Endodermal cell (in vitro differentiated cells): ENCODE data around the gene C12orf56. TPM values are rescaled to one million over a fixed set of nuclear protein-coding genes. Genes with fewer than 3 reads are reported as not detected.

Experiments
- DNase-seq: peaks from one replicate; pipeline ENCODE4 v3.0.0-alpha.2; 2017
- H3K27ac ChIP-seq: 2 replicates; pipeline ENCODE4 v1.5.1; 2013; ENCODE audit warnings: mild to moderate bottlenecking, low read depth, low read length, moderate library complexity
- H3K27me3 ChIP-seq: 2 replicates; pipeline ENCODE4 v1.6.1; 2013; ENCODE audit warnings: mild to moderate bottlenecking, low read length, moderate library complexity; ENCODE audit not compliant: insufficient read depth, control insufficient read depth, poor library complexity, severe bottlenecking
- H3K36me3 ChIP-seq: 2 replicates; pipeline ENCODE4 v1.7.0; 2013; ENCODE audit warnings: mild to moderate bottlenecking, low read length, moderate library complexity; ENCODE audit not compliant: control insufficient read depth, insufficient read depth
- H3K4me1 ChIP-seq: one replicate; pipeline ENCODE4 v1.7.0; 2013; ENCODE audit warnings: low read length; ENCODE audit not compliant: control insufficient read depth, insufficient read depth
- H3K4me3 ChIP-seq: 2 replicates; pipeline ENCODE4 v1.5.1; 2013; ENCODE audit warnings: mild to moderate bottlenecking, low read length, moderate library complexity
- H3K9ac ChIP-seq: 2 replicates; pipeline ENCODE4 v1.6.1; 2013; ENCODE audit warnings: mild to moderate bottlenecking, low read length, moderate library complexity; ENCODE audit not compliant: poor library complexity, severe bottlenecking; ENCODE audit errors: extremely low read depth
- H3K9me3 ChIP-seq: 2 replicates; pipeline ENCODE4 v1.6.1; 2013; ENCODE audit warnings: mild to moderate bottlenecking, low read length, moderate library complexity; ENCODE audit not compliant: control insufficient read depth
- H3K27ac Mint-ChIP-seq: 2 replicates; pipeline ENCODE4 v1.8.0; 2020; ENCODE audit warnings: mixed read lengths
- H3K27me3 Mint-ChIP-seq: 2 replicates; pipeline ENCODE4 v1.8.0; 2021; ENCODE audit warnings: mild to moderate bottlenecking, mixed read lengths; ENCODE audit not compliant: insufficient read depth
- H3K36me3 Mint-ChIP-seq: 2 replicates; pipeline ENCODE4 v1.8.0; 2020; ENCODE audit warnings: low read depth, mixed read lengths
- H3K4me1 Mint-ChIP-seq: 2 replicates; pipeline ENCODE4 v1.8.0; 2020; ENCODE audit warnings: mixed read lengths
- H3K4me3 Mint-ChIP-seq: 2 replicates; pipeline ENCODE4 v1.8.0; 2020; ENCODE audit warnings: mild to moderate bottlenecking, moderate library complexity, mixed read lengths
- H3K9me3 Mint-ChIP-seq: 2 replicates; pipeline ENCODE4 v1.8.0; 2020; ENCODE audit warnings: mild to moderate bottlenecking, mixed read lengths
- WGBS, 2 experiments: methylation state at CpG; one replicate each; pipeline versions ENCODE4 v1.1.5 to v1.1.7; 2013; ENCODE audit warnings: missing lambda C conversion rate in 2 of 2, mixed read lengths in 1 of 2; ENCODE audit not compliant: insufficient coverage in 1 of 2, insufficient read length in 1 of 2; 5-methylcytosine and 5-hydroxymethylcytosine counted together
- total RNA-seq, 2 donors: library from RNA; stranded (reverse); fragmentation: NEBNext Ultra II Directional in 1 of 2; extraction: Animal tissue kit (Norgen Biotek cat#: 25700) in 1 of 2; gene quantifications; 2 replicates in 1 of 2; 3 replicates in 1 of 2; pipeline ENCODE4 v1.2.1, GENCODE V29; 2021
- TF ChIP-seq, protein P1 (sequence below): fragments of 200-600 bp; sonication (generic); conservative IDR thresholded peaks from 2 replicates; pipeline ENCODE4 v1.5.0; 2021; ENCODE audit warnings: antibody characterized with exemption, mild to moderate bottlenecking

The C12orf56 gene
- total RNA-seq, 2 donors from 2014 or later: 0.77 to 3.0 TPM

- Histone ChIP-seq H3K36me3 (peaks cover 33% of the 10 kb centered on the region), H3K9ac (no peak overlapping the region), H3K9me3 (no peaks in the 10 kb centered on the region), H3K27ac (peak overlapping the region; percentile 40), H3K27me3 (no peaks in the 10 kb centered on the region), H3K4me3 (no peak overlapping the region), H3K4me1 (no peaks in the 10 kb centered on the region)
- no peaks in the 10 kb centered on the region for H3K27me3 Mint-ChIP-seq
- H3K4me3 Mint-ChIP-seq: no peak overlapping the region
- H3K4me1 Mint-ChIP-seq: peaks cover 11% of the 10 kb centered on the region
- 88 to 89% methylated on average over 6 to 9 of the region's 9 CpGs for WGBS, 2 experiments
- TF ChIP-seq, protein P1, sequence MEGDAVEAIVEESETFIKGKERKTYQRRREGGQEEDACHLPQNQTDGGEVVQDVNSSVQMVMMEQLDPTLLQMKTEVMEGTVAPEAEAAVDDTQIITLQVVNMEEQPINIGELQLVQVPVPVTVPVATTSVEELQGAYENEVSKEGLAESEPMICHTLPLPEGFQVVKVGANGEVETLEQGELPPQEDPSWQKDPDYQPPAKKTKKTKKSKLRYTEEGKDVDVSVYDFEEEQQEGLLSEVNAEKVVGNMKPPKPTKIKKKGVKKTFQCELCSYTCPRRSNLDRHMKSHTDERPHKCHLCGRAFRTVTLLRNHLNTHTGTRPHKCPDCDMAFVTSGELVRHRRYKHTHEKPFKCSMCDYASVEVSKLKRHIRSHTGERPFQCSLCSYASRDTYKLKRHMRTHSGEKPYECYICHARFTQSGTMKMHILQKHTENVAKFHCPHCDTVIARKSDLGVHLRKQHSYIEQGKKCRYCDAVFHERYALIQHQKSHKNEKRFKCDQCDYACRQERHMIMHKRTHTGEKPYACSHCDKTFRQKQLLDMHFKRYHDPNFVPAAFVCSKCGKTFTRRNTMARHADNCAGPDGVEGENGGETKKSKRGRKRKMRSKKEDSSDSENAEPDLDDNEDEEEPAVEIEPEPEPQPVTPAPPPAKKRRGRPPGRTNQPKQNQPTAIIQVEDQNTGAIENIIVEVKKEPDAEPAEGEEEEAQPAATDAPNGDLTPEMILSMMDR: no peak
- peaks cover 27% of the 10 kb centered on the region for H3K36me3 Mint-ChIP-seq
- no peak for DNase-seq
- H3K27ac Mint-ChIP-seq: no peak overlapping the region
- no peaks in the 10 kb centered on the region for H3K9me3 Mint-ChIP-seq
Measured at GRCh38 chr12:64407342-64408223, 17.0 kb upstream of the C12orf56 start.

DNA sequence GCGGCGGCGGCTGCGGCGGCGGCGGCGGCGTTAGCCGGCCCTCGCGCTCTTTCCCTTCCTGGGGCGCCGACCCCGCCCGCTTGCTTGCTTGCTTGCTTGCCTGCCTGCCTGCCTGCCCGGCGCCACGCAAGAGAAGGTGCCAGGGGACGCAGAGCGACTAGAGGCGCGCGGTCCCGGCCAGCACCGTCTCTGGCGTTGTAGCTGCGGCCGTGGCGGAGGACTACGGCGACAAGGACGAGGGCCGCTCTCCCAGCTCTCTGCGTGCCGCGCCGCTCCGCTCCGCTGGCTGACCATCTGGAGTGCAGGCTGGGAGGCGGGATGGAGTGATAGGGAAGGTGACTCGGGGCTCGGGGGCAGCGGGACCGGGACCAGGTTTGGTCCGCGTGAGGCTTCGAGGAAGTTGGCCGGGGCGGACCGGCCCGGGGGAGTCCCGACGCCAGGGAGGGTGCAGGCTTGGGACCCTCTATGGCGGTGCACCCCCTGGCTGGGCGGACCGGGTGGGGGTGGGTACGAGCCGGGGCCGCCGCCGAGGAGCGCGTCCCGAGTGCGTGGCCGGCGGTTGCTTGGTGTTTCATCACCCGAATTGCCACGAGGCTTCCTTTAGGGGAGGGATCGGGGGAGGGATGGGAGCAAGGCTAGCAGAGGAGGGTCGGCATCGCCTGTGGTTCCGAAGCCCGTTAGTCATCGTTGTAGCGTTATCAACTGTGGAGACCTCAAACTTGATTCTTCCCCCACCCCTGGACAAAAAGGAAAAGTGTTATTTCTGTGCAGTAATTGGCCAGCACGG, 14.1 kb upstream of the C12orf56 start:
- peak overlapping the region; percentile 93 for H3K9ac ChIP-seq
- TF ChIP-seq, protein P1: no peak
- H3K4me1 ChIP-seq: no peaks in the 10 kb centered on the region
- H3K27me3 Mint-ChIP-seq: no peaks in the 10 kb centered on the region
- H3K27ac Mint-ChIP-seq: peak overlapping the region; percentile 99
- H3K4me3 Mint-ChIP-seq: peak overlapping the region; percentile 92
- H3K4me1 Mint-ChIP-seq: peaks cover 15% of the 10 kb centered on the region
- H3K9me3 Mint-ChIP-seq: no peaks in the 10 kb centered on the region
- H3K9me3 ChIP-seq: no peaks in the 10 kb centered on the region
- H3K27me3 ChIP-seq: no peaks in the 10 kb centered on the region
- H3K36me3 Mint-ChIP-seq: peaks cover 3% of the 10 kb centered on the region
- peak overlapping the region; percentile 99 for H3K4me3 ChIP-seq
- peak overlapping the region; percentile 98 for H3K27ac ChIP-seq
- WGBS, 2 experiments: 0% methylated on average over 7 to 78 of the region's 78 CpGs
- H3K36me3 ChIP-seq: peaks cover 6% of the 10 kb centered on the region
- no peak for DNase-seq

DNA sequence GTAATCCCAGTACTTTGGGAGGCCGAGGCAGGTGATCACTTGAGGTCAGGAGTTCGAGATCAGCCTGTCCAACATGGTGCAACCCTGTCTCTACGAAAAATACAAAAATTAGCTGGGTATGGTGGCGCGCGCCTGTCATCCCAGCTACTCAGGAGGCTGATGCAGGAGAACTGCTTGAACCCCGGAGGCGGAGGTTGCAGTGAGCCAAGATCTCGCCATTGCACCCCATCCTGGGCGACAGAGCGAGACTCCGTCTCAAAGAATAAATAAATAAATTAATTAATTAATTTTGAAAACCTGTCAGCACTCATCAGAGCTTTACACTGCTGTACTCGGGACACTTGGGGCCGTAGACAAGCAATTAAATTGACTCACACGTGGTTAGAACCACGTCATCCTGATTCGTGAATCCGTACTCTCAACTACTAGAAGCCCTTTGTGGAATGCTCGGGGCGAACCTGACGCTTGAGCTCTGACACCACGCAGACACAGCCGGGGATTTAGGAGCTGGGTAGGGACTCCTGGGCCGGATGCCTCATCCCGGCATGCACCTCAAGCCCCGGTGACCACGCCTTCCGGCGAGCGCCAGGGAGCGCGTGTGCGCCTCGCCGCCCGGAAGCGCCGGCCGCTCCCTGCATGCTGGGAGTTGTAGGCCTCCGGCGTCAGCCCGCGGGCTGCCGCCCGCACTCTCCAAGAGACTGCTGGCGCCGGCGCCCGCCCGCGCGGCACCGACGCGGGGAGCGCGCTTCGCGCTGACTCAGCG, 13.3 kb upstream of the C12orf56 start, which contains the start of gene XPOT:
Gene XPOT, plus strand, starts transcription at position 686 of the 763 bp plus-strand sequence. CDS start 5,644 bp downstream, outside the sequence.
- 16 to 47% methylated on average over 19 to 59 of the region's 60 CpGs for WGBS, 2 experiments
- Histone ChIP-seq H3K9ac (peak within 1 kb of the TSS; percentile 93), H3K4me1 (no peaks in the 10 kb centered on the region), H3K36me3 (peaks cover 2% of the 10 kb centered on the region), H3K27me3 (no peaks in the 10 kb centered on the region), H3K27ac (peak within 1 kb of the TSS; percentile 98), H3K9me3 (no peaks in the 10 kb centered on the region), H3K4me3 (peak within 1 kb of the TSS; percentile 99)
- peak; percentile 99 for DNase-seq
- no peaks in the 10 kb centered on the region for H3K9me3 Mint-ChIP-seq
- H3K36me3 Mint-ChIP-seq: peaks cover under 1% of the 10 kb centered on the region
- H3K4me1 Mint-ChIP-seq: peaks cover 15% of the 10 kb centered on the region
- peak within 1 kb of the TSS; percentile 99 for H3K27ac Mint-ChIP-seq
- H3K27me3 Mint-ChIP-seq: no peaks in the 10 kb centered on the region
- TF ChIP-seq, protein P1: no peak
- peak within 1 kb of the TSS; percentile 92 for H3K4me3 Mint-ChIP-seq
